ENCODE data around the gene LPP. TPM values are rescaled to one million over a fixed set of nuclear protein-coding genes. Genes with fewer than 3 reads are reported as not detected.

LPP gene, protein sequence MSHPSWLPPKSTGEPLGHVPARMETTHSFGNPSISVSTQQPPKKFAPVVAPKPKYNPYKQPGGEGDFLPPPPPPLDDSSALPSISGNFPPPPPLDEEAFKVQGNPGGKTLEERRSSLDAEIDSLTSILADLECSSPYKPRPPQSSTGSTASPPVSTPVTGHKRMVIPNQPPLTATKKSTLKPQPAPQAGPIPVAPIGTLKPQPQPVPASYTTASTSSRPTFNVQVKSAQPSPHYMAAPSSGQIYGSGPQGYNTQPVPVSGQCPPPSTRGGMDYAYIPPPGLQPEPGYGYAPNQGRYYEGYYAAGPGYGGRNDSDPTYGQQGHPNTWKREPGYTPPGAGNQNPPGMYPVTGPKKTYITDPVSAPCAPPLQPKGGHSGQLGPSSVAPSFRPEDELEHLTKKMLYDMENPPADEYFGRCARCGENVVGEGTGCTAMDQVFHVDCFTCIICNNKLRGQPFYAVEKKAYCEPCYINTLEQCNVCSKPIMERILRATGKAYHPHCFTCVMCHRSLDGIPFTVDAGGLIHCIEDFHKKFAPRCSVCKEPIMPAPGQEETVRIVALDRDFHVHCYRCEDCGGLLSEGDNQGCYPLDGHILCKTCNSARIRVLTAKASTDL
- polyA plus RNA-seq (2011; rRNA removed) (30.4 and 30.8 TPM in 2 replicates), polyA plus RNA-seq (2017; fragmentation: RNase III; extraction: RNeasy Plus Mini Kit Qiagen cat#74134 plus additional on column Dnase treatment) (11.0 to 14.9 TPM (median 12.2 TPM) in 3 replicates), polyA minus RNA-seq (2011; rRNA and poly(A)+ RNA removed) (405 and 592 TPM in 2 replicates)
- 3.4 and 5.3 TPM in 2 replicates for polyA plus RNA-seq (2012; cell fraction: cytosol; rRNA removed)
- polyA plus RNA-seq (2012; cell fraction: nucleus; rRNA removed), result 11.9 and 13.1 TPM in 2 replicates

DNA sequence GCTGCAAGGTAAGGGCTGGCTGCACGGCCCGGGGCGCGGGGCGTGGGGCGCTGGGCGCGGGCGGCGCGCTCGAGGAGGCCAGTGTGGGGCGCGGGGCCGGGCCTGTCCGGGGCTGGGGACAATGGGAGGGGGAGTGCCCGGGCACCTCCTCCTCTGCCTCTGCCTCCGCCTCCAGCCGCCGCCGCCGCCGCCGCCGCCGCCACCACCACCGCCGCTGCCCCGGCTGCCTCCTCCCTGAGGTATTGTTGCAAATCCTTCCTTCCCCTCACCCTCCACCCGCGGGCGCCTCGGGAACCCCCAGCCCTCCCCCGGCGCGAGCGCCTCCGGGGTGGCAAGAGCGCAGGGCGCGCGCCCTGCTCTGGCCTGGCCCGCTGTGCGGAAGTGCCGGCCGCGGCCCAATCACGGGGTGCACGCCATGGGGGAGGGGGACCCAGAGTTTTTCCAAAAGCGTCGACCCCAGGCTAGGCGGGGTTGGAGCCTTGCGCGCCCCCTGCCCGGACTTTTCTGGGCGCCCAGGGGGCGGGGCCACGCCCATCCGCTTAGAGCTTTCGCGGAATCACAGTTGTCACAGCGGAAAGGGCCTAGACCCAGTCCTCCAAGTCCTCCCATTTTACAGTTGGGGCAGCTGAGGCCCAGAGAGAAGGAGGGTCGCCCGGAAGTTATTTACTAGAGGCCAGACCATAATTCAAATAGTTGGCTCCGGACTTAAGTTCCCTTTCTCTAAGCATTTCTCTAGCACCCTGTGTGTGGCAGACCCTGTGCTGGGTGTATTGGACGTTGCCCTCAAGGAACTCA is at the start of gene LPP:
TSS of gene LPP (plus strand) at position 144 of the 795 bp plus-strand sequence. CDS start 251,964 bp downstream, outside the sequence.
- Histone ChIP-seq H3K27ac (peak within 1 kb of the TSS; percentile 98 to 99), H3K4me2 (peak within 1 kb of the TSS; percentile 91), H3K9me3 (no peaks in the 10 kb centered on the region), H3K4me1 (peaks cover 59% of the 10 kb centered on the region), H3K4me3 (peak within 1 kb of the TSS; percentile 59)
- ChIA-PET POLR2A (interaction anchor here (0.8 to 2.0 kb wide), 7 partner anchors 10 to 415 kb away, joined by 3 to 24 read pairs (median 4); partner anchors contain the start of gene BCL6), CTCF (interaction anchor here (1.1 to 1.4 kb wide), 2 partner anchors 413 to 414 kb away, joined by 5 to 7 read pairs; no protein-coding TSS in a partner anchor)
- TF ChIP-seq POLR2A (IDR thresholded peaks at IDR 0.05; ENCODE audit: low read length) (no peak), HDAC2 (IDR thresholded peaks at IDR 0.05) (no peak), BHLHE40 (IDR thresholded peaks at IDR 0.05; ENCODE audit: low read depth, low read length) (no peak), ZSCAN20 (CRISPR knock-in tag; IDR thresholded peaks at IDR 0.05) (no peak), KDM1A (IDR thresholded peaks at IDR 0.05; ENCODE audit: low read depth) (no peak), PHF8 (IDR thresholded peaks at IDR 0.05; ENCODE audit: borderline replicate concordance, low read depth) (0 out of 2 replicates have a peak, but pooled peaks have one; percentile 36), GATA3 (IDR thresholded peaks at IDR 0.05; ENCODE audit: borderline replicate concordance) (peak; percentile 7; the same call in 1 of the 2 replicates), EHMT2 (IDR thresholded peaks at IDR 0.05; ENCODE audit: low read depth) (no peak), EP300 (IDR thresholded peaks at IDR 0.05) (0 out of 5 replicates have a peak, but pooled peaks of 1 of the 2 experiments have one; percentile 32)
- TF ChIP-seq, protein P1, sequence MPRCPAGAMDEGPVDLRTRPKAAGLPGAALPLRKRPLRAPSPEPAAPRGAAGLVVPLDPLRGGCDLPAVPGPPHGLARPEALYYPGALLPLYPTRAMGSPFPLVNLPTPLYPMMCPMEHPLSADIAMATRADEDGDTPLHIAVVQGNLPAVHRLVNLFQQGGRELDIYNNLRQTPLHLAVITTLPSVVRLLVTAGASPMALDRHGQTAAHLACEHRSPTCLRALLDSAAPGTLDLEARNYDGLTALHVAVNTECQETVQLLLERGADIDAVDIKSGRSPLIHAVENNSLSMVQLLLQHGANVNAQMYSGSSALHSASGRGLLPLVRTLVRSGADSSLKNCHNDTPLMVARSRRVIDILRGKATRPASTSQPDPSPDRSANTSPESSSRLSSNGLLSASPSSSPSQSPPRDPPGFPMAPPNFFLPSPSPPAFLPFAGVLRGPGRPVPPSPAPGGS (IDR thresholded peaks at IDR 0.05), result 0 out of 3 replicates have a peak, but pooled peaks have one; percentile 26
- TF ChIP-seq, protein P2, sequence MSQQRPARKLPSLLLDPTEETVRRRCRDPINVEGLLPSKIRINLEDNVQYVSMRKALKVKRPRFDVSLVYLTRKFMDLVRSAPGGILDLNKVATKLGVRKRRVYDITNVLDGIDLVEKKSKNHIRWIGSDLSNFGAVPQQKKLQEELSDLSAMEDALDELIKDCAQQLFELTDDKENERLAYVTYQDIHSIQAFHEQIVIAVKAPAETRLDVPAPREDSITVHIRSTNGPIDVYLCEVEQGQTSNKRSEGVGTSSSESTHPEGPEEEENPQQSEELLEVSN (IDR thresholded peaks at IDR 0.05; ENCODE audit: borderline replicate concordance, low read depth), result peak; percentile 25; the same call in 1 of the 2 replicates
- TF ChIP-seq, protein P3, sequence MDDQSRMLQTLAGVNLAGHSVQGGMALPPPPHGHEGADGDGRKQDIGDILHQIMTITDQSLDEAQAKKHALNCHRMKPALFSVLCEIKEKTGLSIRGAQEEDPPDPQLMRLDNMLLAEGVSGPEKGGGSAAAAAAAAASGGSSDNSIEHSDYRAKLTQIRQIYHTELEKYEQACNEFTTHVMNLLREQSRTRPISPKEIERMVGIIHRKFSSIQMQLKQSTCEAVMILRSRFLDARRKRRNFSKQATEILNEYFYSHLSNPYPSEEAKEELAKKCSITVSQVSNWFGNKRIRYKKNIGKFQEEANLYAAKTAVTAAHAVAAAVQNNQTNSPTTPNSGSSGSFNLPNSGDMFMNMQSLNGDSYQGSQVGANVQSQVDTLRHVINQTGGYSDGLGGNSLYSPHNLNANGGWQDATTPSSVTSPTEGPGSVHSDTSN (IDR thresholded peaks at IDR 0.05), result no peak
- TF ChIP-seq, protein P4, sequence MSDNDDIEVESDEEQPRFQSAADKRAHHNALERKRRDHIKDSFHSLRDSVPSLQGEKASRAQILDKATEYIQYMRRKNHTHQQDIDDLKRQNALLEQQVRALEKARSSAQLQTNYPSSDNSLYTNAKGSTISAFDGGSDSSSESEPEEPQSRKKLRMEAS (IDR thresholded peaks at IDR 0.05), result peak; percentile 28
- peak; percentile 91 for ATAC-seq
- WGBS (ENCODE audit: missing lambda C conversion rate), result 0% methylated on average over 1 of the region's 66 CpGs
- FAIRE-seq, result no peak
- peak; percentile 69 to 81 for DNase-seq (ENCODE audit: low read depth in 1 of 2, low spot score in 1 of 2)

DNA sequence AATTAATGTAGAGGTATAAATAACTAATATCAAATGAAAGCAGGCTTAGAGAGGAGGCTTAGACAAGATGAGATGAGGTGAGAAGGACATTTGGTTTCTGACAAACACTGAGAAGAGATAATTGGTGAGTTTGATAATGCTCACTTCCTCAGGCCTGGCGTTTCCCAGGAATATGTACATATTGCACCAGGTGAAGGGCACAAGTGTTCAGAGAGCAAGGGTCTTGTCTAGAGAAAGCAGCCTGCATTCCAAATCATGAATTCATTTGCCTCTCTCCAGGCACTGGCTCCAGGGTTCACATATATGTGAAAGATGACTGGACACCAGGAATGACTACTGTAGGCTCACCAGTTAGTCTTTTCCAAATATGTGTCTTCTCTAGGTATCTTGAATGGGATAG is 48.0 kb upstream of the LPP start:
- TF ChIP-seq ZFP36 (IDR thresholded peaks at IDR 0.05; ENCODE audit: borderline replicate concordance, partially characterized antibody), result no peak
- TF ChIP-seq NR3C1 (IDR thresholded peaks at IDR 0.05), result no peak
- no peak for TF ChIP-seq HOXA7 (CRISPR knock-in tag; IDR thresholded peaks at IDR 0.05)
- TF ChIP-seq TP53 (CRISPR knock-in tag; IDR thresholded peaks at IDR 0.05), result no peak
- no peak for TF ChIP-seq FOXS1 (CRISPR knock-in tag; IDR thresholded peaks at IDR 0.05)
- TF ChIP-seq, protein P5, sequence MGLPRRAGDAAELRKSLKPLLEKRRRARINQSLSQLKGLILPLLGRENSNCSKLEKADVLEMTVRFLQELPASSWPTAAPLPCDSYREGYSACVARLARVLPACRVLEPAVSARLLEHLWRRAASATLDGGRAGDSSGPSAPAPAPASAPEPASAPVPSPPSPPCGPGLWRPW (IDR thresholded peaks at IDR 0.05), result no peak
- TF ChIP-seq PHF8 (IDR thresholded peaks at IDR 0.05; ENCODE audit: borderline replicate concordance, low read depth), result no peak
- TF ChIP-seq SMC3 (IDR thresholded peaks at IDR 0.05), result no peak
- TF ChIP-seq, protein P1 (IDR thresholded peaks at IDR 0.05), result no peak
- no peak for TF ChIP-seq HOXB5 (CRISPR knock-in tag; IDR thresholded peaks at IDR 0.05)
- no peak for FAIRE-seq
- H3K9me3 ChIP-seq, result no peaks in the 10 kb centered on the region
- no peak for ATAC-seq
- DNase-seq (ENCODE audit: low read depth in 1 of 2, low spot score in 1 of 2), result no peak
- no peak overlapping the region for H3K4me3 ChIP-seq
- H3K4me2 ChIP-seq, result no peak overlapping the region
- WGBS (ENCODE audit: missing lambda C conversion rate), result 46% methylated on average over 1 of the region's 1 CpG
- ChIA-PET CTCF (no interaction called here), POLR2A (no interaction called here)
- no peak overlapping the region for H3K27ac ChIP-seq
- H3K4me1 ChIP-seq, result no peaks in the 10 kb centered on the region
